HEK293T (cell line): ENCODE measurements around the gene ZNF226.
"Not testable (repeated sequence)": the region's sequence is repeated elsewhere in the genome, so short reads cannot be mapped to it uniquely, and the experiment has no call there.

Experiments
- BHLHE40 ChIP-seq: fragments of 450-650 bp; IDR thresholded peaks from 2 replicates; pipeline ENCODE4 v1.6.1; 2016; ENCODE audit warnings: mild to moderate bottlenecking, moderate library complexity, borderline replicate concordance
- CTBP1 ChIP-seq: fragments of 450-650 bp; IDR thresholded peaks from 2 replicates; pipeline ENCODE4 v1.6.1; 2016; ENCODE audit warnings: borderline replicate concordance
- FOXA1 ChIP-seq: fragments of 450-650 bp; IDR thresholded peaks from 2 replicates; pipeline ENCODE4 v1.6.1; 2016; ENCODE audit warnings: mild to moderate bottlenecking
- FOXM1 ChIP-seq: fragments of 450-650 bp; IDR thresholded peaks from 2 replicates; pipeline ENCODE4 v1.6.1; 2017; ENCODE audit warnings: mild to moderate bottlenecking, borderline replicate concordance
- L3MBTL2 ChIP-seq: fragments of 450-650 bp; conservative IDR thresholded peaks from 2 replicates; pipeline ENCODE4 v1.6.1; 2016; ENCODE audit warnings: mild to moderate bottlenecking
- NFRKB ChIP-seq: fragments of 450-650 bp; IDR thresholded peaks from 2 replicates; pipeline ENCODE4 v1.6.1; 2016; ENCODE audit warnings: mild to moderate bottlenecking, moderate library complexity
- SP1 ChIP-seq: fragments of 450-650 bp; IDR thresholded peaks from 2 replicates; pipeline ENCODE4 v1.6.1; 2017
- TARDBP ChIP-seq: fragments of 450-650 bp; IDR thresholded peaks from 2 replicates; pipeline ENCODE4 v1.6.1; 2016
- ZNF384 ChIP-seq: fragments of 450-650 bp; IDR thresholded peaks from 2 replicates; pipeline ENCODE4 v1.6.1; 2016

- TF ChIP-seq ZNF384, FOXA1, SP1, TARDBP, FOXM1, BHLHE40, NFRKB, CTBP1, L3MBTL2: not testable (repeated sequence)
These were observed 43.7 kb upstream of the ZNF226 start for GRCh38 chr19:44121162-44121561.
